T-helper 17 cell (primary cell): ENCODE data around the gene KRT27. TPM values are rescaled to one million over a fixed set of nuclear protein-coding genes. Genes with fewer than 3 reads are reported as not detected.
"Not testable (repeated sequence)": the region's sequence is repeated elsewhere in the genome, so short reads cannot be mapped to it uniquely, and the experiment has no call there.

ENCODE experiments used
- ATAC-seq: fragments of 150-1000 bp; cut with Tn5 transposase; 2 replicates; pipeline ENCODE4 v1.10.0; 2021; ENCODE audit warnings: mild to moderate bottlenecking, moderate library complexity
- DNase-seq, 3 donors: peaks; one replicate each; pipeline versions ENCODE4 v3.0.0 to v3.0.0-alpha.2; 2020 to 2021
- H3K9me3 ChIP-seq: one replicate; pipeline ENCODE4 v1.7.0; 2013; ENCODE audit warnings: low read length, mild to moderate bottlenecking; ENCODE audit not compliant: control insufficient read depth, poor library complexity, severe bottlenecking
- H3K27ac Mint-ChIP-seq: one replicate; pipeline ENCODE4 v1.8.0; 2022; ENCODE audit warnings: mild to moderate bottlenecking, moderate library complexity, mixed read lengths
- H3K27me3 Mint-ChIP-seq: one replicate; pipeline ENCODE4 v1.8.0; 2022; ENCODE audit warnings: mixed read lengths
- H3K36me3 Mint-ChIP-seq: one replicate; pipeline ENCODE4 v1.8.0; 2022; ENCODE audit warnings: low read depth, mixed read lengths
- H3K4me1 Mint-ChIP-seq: one replicate; pipeline ENCODE4 v1.8.0; 2022; ENCODE audit warnings: mild to moderate bottlenecking, mixed read lengths
- H3K4me3 Mint-ChIP-seq: one replicate; pipeline ENCODE4 v1.8.0; 2022; ENCODE audit warnings: mild to moderate bottlenecking, moderate library complexity, mixed read lengths
- total RNA-seq, 4 donors: library from RNA in 2 of 4; stranded (reverse) in 2 of 4; gene quantifications; one replicate each; pipeline ENCODE4 v1.2.3 and lab custom pipeline; 2022 to 2026

Gene KRT27
- total RNA-seq, 2 donors from 2014 or later, result not detected

DNA sequence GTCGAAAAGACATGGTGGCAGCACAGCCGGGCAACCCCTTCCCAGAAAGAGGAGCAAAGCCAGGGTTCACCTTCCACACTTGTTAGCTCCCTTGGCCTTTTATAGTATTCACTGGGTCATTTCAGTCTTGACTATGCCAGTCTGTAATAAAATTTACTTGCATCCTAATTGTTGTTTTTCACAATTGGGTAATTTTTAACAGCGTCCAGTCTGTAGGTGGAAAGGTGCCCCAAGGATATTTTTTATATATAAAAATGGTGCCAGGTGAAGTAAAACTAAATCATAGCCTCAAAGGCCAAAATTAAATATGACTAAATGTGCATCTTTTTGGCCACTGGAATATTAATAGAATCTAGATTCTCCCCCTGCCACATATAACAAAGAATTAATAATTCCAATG lies 10.2 kb downstream of the KRT27 start, which contains the start of gene KRT26:
KRT26 (minus strand) TSS at position 101 of the 400 bp plus-strand sequence; CDS start at position 13, 88 bp downstream.
- peak within 1 kb of the TSS; percentile 33 for H3K4me3 Mint-ChIP-seq
- no peaks in the 10 kb centered on the region for H3K9me3 ChIP-seq
- no peaks in the 10 kb centered on the region for H3K36me3 Mint-ChIP-seq
- H3K4me1 Mint-ChIP-seq, result no peaks in the 10 kb centered on the region
- ATAC-seq (no peak), DNase-seq (no peak)
- H3K27me3 Mint-ChIP-seq, result peaks cover 51% of the 10 kb centered on the region
- H3K27ac Mint-ChIP-seq, result no peak within 1 kb of the TSS

DNA sequence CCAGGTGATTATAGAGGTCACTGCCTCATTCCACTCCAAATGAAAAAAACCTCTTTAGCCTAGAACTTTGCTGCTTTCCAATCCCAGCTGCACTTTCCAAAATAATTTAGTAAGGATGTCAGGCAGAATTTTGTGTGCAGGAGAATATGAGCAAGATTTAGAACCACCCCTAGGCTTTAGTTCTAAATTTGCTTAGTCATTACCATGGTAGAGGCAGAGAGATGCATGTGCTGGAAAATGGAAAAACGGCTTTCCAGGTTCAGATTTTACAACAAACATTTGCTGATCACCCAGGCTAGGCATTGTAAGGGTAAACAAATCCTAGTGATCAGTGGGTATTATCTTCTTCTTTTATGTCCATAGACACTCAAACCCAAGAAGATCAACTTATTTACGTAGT lies 16.7 kb downstream of the KRT27 start:
- peaks cover 4% of the 10 kb centered on the region for H3K9me3 ChIP-seq
- Mint-ChIP-seq H3K27me3 (peaks cover 16% of the 10 kb centered on the region), H3K36me3 (no peaks in the 10 kb centered on the region), H3K4me3 (no peak overlapping the region), H3K4me1 (no peaks in the 10 kb centered on the region), H3K27ac (no peak overlapping the region)
- DNase-seq (no peak), ATAC-seq (no peak)

DNA sequence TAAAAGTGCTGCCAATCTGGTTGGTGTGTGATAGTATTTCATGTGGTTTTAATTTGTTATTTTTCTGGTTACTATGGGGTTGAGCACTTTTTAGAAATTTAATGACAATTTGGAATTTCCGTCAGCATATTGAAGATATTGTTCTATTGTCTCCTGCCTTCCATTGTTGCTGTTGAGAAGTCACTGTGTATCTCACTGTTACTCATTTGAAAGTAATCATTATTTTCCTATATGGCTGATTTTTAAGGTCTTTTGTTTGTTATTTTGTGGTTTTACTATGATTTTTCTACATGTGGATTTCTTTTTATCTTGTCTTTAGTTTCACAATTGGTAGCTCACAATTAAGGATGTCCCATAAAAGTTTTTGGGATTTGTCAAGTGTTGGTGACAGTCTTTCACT lies 18.6 kb downstream of the KRT27 start:
- Mint-ChIP-seq H3K36me3 (no peaks in the 10 kb centered on the region), H3K4me1 (no peaks in the 10 kb centered on the region), H3K27ac (no peak overlapping the region), H3K4me3 (no peak overlapping the region), H3K27me3 (peaks cover 10% of the 10 kb centered on the region)
- no peak for DNase-seq
- H3K9me3 ChIP-seq, result peaks cover 13% of the 10 kb centered on the region
- no peak for ATAC-seq

DNA sequence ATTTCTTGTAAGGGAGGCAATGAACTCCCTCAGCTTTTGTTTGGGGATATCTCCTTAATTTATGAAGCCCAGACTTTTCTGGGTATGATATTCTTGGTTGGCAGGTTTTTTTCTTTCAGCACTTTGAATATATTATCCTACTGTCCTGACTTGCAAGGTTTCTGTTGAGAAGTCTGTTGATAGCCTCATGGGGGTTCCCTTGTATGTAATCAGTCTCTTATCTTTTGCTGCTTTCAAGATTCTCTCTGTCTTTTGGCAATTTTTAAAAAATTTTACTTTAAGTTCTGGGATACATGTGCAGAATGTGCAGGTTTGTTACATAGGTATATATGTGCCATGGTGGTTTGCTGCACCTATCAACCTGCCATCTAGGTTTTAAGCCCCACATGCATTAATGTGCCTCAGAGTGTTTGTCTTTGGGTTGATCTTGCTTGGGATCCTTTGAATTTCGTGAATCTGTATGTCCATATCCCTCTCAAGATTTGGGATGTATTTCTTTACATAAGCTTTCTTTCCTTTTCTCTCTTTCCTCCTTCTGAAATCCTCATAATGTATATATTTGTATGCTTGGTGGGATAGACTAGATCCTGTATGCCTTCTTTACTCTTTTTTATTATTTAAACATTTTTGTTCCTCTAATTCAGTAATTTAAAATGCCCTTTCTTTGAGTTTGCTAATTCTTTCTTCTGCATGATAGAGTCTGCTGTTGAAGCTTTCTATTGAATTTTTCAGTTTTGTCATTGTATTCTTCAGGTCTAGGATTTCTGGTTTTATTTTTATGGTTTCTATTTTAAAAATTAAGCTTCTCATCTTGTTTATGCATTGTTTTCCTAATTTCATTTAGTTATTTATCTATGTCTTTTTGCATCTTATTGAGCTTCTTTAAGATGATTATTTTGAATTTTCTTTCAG lies 22.0 kb downstream of the KRT27 start:
- no peaks in the 10 kb centered on the region for H3K36me3 Mint-ChIP-seq
- no peak for DNase-seq
- H3K27ac Mint-ChIP-seq, result no peak overlapping the region
- peaks cover 12% of the 10 kb centered on the region for H3K27me3 Mint-ChIP-seq
- no peak overlapping the region for H3K4me3 Mint-ChIP-seq
- H3K9me3 ChIP-seq, result peaks cover 13% of the 10 kb centered on the region
- H3K4me1 Mint-ChIP-seq, result no peaks in the 10 kb centered on the region
- no peak for ATAC-seq

DNA sequence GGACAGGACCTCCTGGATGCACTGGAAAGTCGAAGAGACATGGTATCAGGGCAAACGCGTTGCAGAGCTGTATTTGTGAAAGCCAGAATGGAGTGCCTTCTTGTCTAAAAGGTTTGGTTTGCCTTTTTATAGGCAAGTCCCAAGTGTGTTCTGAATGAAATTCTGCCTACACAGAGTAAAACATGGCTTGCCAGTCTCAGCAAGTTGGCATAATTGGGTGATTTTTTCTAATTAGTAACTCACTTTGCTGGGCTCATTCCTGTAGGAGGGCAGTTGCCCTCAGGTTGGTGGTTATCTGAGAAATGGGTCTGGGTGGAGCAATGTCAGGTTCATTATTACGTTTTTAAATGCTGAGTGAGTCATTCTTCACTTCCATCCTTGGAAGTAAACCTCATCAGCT lies 27.1 kb downstream of the KRT27 start, which contains the start of gene KRT25:
KRT25 (minus strand) TSS at position 101 of the 400 bp plus-strand sequence; CDS start at position 41, 60 bp downstream.
- Mint-ChIP-seq H3K27ac (no peak within 1 kb of the TSS), H3K4me1 (no peaks in the 10 kb centered on the region), H3K27me3 (peaks cover 22% of the 10 kb centered on the region), H3K4me3 (no peak within 1 kb of the TSS), H3K36me3 (no peaks in the 10 kb centered on the region)
- DNase-seq, result no peak
- H3K9me3 ChIP-seq, result peaks cover 6% of the 10 kb centered on the region
- ATAC-seq, result no peak

DNA sequence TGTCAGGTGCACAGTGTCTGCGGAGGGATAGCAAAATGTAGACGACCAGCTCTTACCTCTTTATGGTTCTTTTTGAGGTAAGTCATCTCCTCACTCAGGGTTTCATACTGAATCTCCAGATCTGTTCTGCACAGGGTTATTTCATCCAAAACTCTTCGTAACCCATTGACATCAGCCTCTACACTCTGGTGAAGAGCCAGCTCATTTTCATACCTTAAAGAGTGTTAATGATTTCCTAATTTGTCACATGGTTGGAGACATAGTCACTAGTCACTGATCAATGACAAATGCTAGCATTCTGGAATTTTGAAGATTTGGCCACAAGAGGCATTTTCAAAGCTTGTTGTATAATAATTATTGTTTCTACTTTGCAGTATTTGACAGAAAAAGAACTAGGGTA lies 28.5 kb downstream of the KRT27 start:
- Mint-ChIP-seq H3K27ac (no peak overlapping the region), H3K4me1 (no peaks in the 10 kb centered on the region), H3K27me3 (peaks cover 32% of the 10 kb centered on the region), H3K4me3 (no peak overlapping the region), H3K36me3 (no peaks in the 10 kb centered on the region)
- H3K9me3 ChIP-seq, result no peaks in the 10 kb centered on the region
- DNase-seq (no peak), ATAC-seq (no peak)

DNA sequence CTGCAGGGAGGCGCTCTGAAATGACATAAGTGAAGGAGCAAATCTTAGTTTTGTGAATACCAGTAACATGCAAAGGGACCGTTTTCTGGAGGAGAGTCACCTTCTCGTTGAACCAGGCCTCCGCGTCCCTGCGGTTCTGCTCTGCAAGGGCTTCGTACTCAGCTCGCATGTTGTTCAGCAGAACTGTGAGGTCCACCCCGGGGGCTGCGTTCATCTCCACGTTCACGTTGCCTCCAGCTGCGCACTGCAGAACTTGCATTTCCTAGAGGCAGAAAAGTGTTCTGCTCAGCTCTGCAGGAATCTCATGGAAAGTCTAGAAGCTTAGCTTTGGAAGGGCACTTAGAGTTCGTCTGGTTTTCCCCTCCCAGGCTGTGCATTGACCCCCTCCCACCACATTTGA lies 31.3 kb downstream of the KRT27 start:
- no peak overlapping the region for H3K4me3 Mint-ChIP-seq
- H3K4me1 Mint-ChIP-seq, result no peaks in the 10 kb centered on the region
- no peaks in the 10 kb centered on the region for H3K36me3 Mint-ChIP-seq
- H3K27ac Mint-ChIP-seq, result no peak overlapping the region
- ATAC-seq, result no peak
- no peaks in the 10 kb centered on the region for H3K9me3 ChIP-seq
- DNase-seq, result no peak
- peaks cover 35% of the 10 kb centered on the region for H3K27me3 Mint-ChIP-seq

DNA sequence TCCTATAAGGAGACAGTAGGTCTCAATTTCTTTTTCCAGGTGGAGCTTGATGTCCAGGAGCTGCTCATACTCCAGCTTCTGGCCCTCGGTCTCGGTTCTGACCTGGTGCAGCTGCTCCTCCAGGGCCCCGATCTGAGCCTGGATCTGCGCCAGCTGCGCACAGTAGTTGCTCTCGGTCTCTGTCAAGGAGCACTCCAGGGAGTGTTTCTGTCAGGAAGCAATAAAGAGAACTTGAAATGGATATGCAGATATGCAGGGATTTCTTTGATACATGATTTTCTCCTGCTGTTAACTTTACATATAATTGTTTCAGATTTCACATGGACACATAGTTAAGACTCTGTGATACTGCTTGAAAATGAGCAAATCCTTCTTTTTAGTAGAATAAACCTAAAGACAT lies 32.0 kb downstream of the KRT27 start:
- no peak overlapping the region for H3K27ac Mint-ChIP-seq
- no peaks in the 10 kb centered on the region for H3K4me1 Mint-ChIP-seq
- H3K27me3 Mint-ChIP-seq, result peaks cover 41% of the 10 kb centered on the region
- H3K4me3 Mint-ChIP-seq, result no peak overlapping the region
- no peak for DNase-seq
- H3K36me3 Mint-ChIP-seq, result peaks cover 2% of the 10 kb centered on the region
- no peaks in the 10 kb centered on the region for H3K9me3 ChIP-seq
- no peak for ATAC-seq

DNA sequence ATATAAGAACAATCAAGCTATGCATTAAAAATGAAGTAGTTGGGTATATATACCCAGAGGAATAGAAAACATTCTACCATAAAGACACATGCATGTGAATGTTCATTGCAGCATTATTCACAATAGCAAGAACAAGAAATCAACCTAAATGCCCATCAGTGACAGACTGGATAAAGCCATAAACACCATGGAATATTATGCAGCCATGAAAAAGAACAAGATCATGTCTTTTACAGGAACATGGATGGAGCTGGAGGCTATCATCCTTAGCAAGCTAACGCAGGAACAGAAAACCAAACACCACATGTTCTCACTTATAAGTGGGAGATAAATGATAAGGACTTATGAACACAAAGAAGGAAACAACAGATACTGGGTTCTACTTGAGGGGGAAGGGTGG lies 33.7 kb downstream of the KRT27 start:
- not testable (repeated sequence) for H3K9me3 ChIP-seq, ATAC-seq, DNase-seq, H3K4me1 Mint-ChIP-seq, H3K36me3 Mint-ChIP-seq, H3K4me3 Mint-ChIP-seq, H3K27ac Mint-ChIP-seq
- peaks cover 53% of the 10 kb centered on the region for H3K27me3 Mint-ChIP-seq

DNA sequence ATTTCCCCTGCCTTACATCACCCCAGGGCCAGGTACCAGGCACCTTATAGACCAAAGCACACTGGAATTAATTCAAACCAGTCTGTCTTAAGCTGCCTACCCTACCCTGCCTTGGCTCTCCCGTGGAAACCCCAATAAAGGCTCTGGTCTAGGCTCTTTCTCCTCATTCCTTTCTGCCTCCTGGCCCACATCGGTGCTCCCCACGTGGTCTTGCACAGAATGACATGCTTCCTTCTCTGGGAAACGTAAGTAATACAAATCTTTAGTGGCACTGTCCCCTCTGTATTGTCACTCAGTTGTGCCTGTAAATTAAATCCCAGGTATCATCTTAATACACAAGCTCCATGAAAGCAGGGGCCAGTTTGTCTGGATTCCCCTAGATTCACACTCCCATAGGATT lies 43.8 kb downstream of the KRT27 start:
- DNase-seq, result no peak
- ATAC-seq, result no peak
- no peaks in the 10 kb centered on the region for H3K9me3 ChIP-seq
- Mint-ChIP-seq H3K27ac (no peak overlapping the region), H3K4me3 (no peak overlapping the region), H3K36me3 (peaks cover 3% of the 10 kb centered on the region), H3K27me3 (peaks cover 51% of the 10 kb centered on the region), H3K4me1 (no peaks in the 10 kb centered on the region)

DNA sequence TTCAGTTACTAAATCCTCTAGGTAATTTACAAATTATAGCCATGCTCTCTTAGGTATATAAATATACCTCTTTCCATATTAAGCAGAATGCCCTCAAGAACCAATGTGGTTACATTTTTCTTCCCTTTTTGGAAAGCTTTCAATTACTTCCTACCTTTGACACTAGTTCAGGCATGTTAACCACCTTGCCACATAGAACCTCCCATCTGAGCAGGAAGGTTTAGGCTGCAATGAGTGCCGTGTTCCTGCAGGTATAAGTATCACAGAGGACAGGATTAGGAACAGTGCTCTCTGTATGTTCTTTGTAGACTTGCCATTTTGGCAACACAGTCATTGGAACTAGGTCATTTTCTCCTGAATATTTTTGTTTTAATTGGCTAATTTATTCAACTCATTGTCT lies 47.3 kb downstream of the KRT27 start:
- H3K27ac Mint-ChIP-seq, result no peak overlapping the region
- H3K9me3 ChIP-seq, result no peaks in the 10 kb centered on the region
- H3K27me3 Mint-ChIP-seq, result peaks cover 53% of the 10 kb centered on the region
- peaks cover 3% of the 10 kb centered on the region for H3K36me3 Mint-ChIP-seq
- no peaks in the 10 kb centered on the region for H3K4me1 Mint-ChIP-seq
- ATAC-seq (no peak), DNase-seq (no peak)
- no peak overlapping the region for H3K4me3 Mint-ChIP-seq

DNA sequence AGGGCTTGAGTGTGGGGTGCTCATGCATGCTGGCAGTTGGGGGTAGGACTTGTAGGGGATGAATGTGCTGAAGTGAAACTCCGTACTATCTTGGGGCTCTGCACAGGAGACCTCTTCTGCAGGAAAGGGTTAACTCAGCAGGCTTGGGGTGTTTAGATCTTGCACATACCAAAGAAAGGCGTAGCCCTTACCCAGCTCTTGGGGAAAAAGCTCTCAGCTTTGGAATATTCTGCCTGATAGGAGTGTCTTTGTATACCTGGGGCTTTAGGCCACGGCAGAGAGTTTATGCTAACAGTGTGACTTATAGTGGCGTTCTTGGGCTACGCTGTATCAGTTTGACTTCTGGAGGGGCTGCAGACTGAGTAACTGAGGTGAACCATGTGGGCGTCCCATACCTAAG lies 48.3 kb downstream of the KRT27 start:
- Mint-ChIP-seq H3K4me3 (no peak overlapping the region), H3K4me1 (no peaks in the 10 kb centered on the region)

DNA sequence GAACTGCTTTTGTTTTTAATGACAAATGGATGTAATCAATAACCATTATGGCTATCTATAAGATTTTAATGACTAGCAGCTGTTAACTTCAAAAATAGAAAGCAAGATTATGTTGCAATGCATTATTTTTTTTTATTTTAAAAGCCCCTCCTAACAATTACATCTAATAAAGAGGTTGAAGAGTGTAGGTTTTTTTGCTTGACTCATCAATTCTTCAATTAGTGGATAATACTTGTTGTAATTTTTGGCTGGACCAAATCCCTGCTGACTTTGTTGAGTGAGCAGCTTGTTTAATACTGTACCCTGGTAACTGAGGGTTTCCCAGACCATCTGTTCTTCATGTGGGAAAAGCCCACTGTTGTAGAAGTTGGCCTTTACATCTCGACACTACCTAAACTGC lies 51.4 kb downstream of the KRT27 start:
- Mint-ChIP-seq H3K4me1 (no peaks in the 10 kb centered on the region), H3K27me3 (peaks cover 32% of the 10 kb centered on the region)
- no peak for ATAC-seq

More for the DNA sequence above, 48.3 kb downstream of the KRT27 start:
- no peaks in the 10 kb centered on the region for H3K9me3 ChIP-seq
- peaks cover 49% of the 10 kb centered on the region for H3K27me3 Mint-ChIP-seq
- DNase-seq (no peak), ATAC-seq (no peak)
- H3K27ac Mint-ChIP-seq, result no peak overlapping the region
- H3K36me3 Mint-ChIP-seq, result peaks cover 2% of the 10 kb centered on the region

More for the DNA sequence above, 51.4 kb downstream of the KRT27 start:
- peaks cover 2% of the 10 kb centered on the region for H3K36me3 Mint-ChIP-seq
- DNase-seq, result no peak
- no peaks in the 10 kb centered on the region for H3K9me3 ChIP-seq
- H3K4me3 Mint-ChIP-seq, result no peak overlapping the region
- H3K27ac Mint-ChIP-seq, result no peak overlapping the region
